SK-N-MC (cell line): ENCODE results near the gene ZBTB25.

Experiments used
- EZH2 ChIP-seq: fragments of 200-600 bp; sonication (generic); IDR thresholded peaks from one replicate; pipeline ENCODE4 v1.6.1; 2017; ENCODE audit warnings: antibody characterized with exemption
- FOXP2 ChIP-seq: optimal IDR thresholded peaks from 2 replicates; pipeline ENCODE3; 2011; ENCODE audit warnings: mild to moderate bottlenecking, moderate library complexity; ENCODE audit not compliant: insufficient read depth; ENCODE audit errors: extremely low read length, control extremely low read depth
- POLR2AphosphoS5 ChIP-seq: IDR thresholded peaks from 2 replicates; pipeline ENCODE4 v1.6.1; 2012; ENCODE audit warnings: mild to moderate bottlenecking, low read depth, low read length, borderline replicate concordance

GRCh38 chr14:64411001-64411400, 92.6 kb downstream of the ZBTB25 start:
- TF ChIP-seq POLR2AphosphoS5 (no peak), EZH2 (no peak), FOXP2 (no peak)
